ENCODE data around the gene SF3B2. TPM values are rescaled to one million over a fixed set of nuclear protein-coding genes. Genes with fewer than 3 reads are reported as not detected.

SF3B2 gene
- total RNA-seq, 1 experiment from 2014 or later: 194 TPM

DNA sequence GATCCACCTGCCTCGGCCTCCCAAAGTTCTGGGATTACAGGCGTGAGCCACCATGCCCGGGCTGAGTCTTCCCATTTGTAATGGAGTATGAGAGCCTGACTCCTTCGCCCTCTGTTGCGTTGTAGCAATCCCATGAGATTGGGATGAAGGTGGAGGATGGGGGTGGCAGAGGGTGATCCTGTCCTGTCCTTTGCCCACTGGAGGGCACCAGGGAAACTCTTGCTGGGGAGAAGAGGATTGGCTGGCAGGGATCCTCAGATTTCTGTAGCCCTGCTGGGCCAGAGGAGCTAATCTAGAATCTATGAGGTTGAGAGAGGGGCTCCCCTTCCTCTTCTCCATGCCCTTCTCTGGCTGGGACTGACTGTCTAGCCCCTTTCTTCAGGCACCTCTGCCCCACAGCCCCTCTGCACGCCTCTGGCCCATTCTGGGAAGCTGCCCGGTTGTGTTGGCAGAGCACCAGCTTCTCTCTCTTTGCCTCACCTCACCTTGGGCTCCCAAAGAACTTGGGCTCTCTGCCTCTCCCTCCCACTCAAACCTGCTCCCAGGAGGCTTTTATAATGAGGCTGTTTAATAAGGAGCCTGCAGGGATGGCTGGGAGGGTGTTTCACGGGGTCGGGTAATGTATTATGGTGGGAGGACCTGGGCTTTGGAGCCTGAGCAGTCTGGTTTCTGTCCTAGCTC lies 16.4 kb upstream of the SF3B2 start:
- Histone ChIP-seq H3K4me3 (ENCODE audit: insufficient read depth, low read depth, low read length) (no peak overlapping the region), H3K27me3 (ENCODE audit: control insufficient read depth, insufficient read depth, low read length) (no peaks in the 10 kb centered on the region), H3K36me3 (replicated peaks; ENCODE audit: control insufficient read depth, insufficient read depth, low read length) (no peaks in the 10 kb centered on the region)
- peak; percentile 51 for DNase-seq

DNA sequence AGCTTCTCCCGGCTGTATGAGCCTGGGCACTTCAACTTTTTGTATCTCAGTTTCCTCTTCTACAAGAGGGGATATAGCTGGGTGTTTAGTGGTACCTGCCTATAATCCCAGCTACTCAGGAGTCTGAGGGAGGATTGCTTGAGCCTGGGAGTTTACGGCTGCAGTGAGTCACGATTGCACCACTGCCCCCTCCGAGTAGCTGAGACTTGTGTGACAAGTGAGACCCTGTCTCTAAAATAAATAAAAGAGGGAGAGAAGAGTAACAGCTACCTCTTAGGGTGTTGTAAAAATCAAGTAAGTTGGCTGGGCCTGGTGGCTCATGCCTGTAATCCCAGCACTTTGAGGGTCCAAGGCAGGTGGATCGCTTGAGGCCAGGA lies 15.8 kb upstream of the SF3B2 start:
- no peak for DNase-seq
- H3K36me3 ChIP-seq (replicated peaks; ENCODE audit: control insufficient read depth, insufficient read depth, low read length): no peaks in the 10 kb centered on the region

DNA sequence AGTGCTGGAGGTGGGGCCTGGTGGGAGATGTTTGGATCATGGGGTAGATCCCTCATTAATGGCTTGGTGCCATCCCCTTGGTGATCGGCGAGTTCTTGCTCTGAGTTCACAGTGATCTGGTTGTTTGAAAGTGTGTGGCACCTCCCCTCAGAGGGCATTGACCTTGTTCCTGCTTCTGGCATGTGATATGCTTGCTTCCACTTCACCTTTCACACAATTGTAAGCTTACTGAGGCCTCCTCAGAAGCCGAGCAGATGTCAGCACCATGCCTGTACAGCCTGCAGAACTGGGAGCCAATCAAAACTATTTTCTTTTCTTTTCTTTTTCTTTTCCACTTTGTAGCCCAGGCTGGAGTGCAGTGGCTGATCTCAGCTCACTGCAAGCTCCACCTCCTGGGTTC lies 14.8 kb upstream of the SF3B2 start:
- no peak for DNase-seq
- no peaks in the 10 kb centered on the region for H3K27me3 ChIP-seq (ENCODE audit: control insufficient read depth, insufficient read depth, low read length)
- no peaks in the 10 kb centered on the region for H3K36me3 ChIP-seq (replicated peaks; ENCODE audit: control insufficient read depth, insufficient read depth, low read length)
- H3K4me3 ChIP-seq (ENCODE audit: insufficient read depth, low read depth, low read length): no peak overlapping the region

More for the DNA sequence above, 15.8 kb upstream of the SF3B2 start:
- Histone ChIP-seq H3K4me3 (ENCODE audit: insufficient read depth, low read depth, low read length) (no peak overlapping the region), H3K27me3 (ENCODE audit: control insufficient read depth, insufficient read depth, low read length) (no peaks in the 10 kb centered on the region)

DNA sequence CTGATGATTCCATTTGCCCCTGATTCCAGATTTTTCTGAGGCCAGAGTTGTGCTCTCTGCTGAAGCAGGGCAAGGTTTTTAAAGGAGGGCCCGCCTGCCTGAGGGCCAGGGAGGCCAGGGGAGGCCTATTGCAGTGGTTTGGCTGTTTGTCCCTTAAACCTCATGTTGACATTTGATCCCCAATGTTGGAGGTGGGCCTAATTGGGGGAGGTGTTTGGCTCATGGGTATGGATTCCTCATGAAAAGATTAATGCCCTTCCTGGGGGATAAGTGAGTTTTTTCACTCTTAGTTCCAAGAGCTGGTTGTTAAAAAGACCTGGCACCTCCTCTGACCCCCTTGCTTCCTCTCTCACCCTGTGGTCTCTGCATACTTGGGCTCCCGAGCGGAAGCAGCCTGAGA lies 12.4 kb upstream of the SF3B2 start:
- DNase-seq: no peak
- H3K27me3 ChIP-seq (ENCODE audit: control insufficient read depth, insufficient read depth, low read length): no peaks in the 10 kb centered on the region
- no peaks in the 10 kb centered on the region; the same call in 1 of the 2 replicates for H3K36me3 ChIP-seq (replicated peaks; ENCODE audit: control insufficient read depth, insufficient read depth, low read length)
- no peak overlapping the region for H3K4me3 ChIP-seq (ENCODE audit: insufficient read depth, low read depth, low read length)

DNA sequence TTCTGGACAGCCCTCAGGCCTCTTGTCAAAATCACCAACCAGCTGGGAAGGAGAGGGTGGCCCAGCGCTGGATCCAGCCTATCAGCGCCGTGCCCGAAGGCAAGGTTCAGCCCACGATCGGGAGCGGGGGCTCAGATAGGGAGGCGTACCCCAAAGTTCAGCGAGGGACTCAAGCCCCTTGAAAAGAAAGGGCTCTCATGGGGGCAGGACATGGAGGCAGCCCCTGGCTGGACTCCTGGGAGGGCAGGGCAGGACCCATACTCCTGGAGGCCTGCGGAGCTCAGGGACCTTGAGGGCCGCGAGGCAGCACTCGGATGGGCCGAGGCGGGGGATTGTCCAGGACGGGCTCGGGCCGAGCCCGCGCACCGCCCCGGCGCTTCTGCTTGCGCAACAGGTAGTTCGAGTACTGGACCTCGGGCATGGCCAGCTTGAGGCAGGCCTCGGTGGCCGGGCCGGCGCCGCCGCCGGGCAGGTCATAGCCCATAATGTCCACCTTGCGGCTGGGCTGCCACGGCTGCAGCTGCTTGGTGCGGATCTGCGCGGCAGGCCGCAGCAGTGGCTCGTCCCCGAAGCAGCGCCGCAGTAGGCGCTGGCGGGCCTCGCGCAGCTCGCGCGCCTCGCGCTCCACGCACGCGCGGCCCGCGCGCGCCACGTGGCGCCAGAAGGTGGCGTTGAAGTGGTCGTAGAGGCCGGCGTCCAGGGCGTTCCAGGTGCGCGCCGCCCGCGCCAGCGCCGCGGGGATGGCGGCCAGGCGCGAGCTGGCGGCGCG lies 9.8 kb upstream of the SF3B2 start:
- peak; percentile 37 for DNase-seq
- H3K36me3 ChIP-seq (replicated peaks; ENCODE audit: control insufficient read depth, insufficient read depth, low read length): no peaks in the 10 kb centered on the region; the same call in 1 of the 2 replicates
- H3K4me3 ChIP-seq (ENCODE audit: insufficient read depth, low read depth, low read length): no peak overlapping the region
- no peaks in the 10 kb centered on the region for H3K27me3 ChIP-seq (ENCODE audit: control insufficient read depth, insufficient read depth, low read length)

DNA sequence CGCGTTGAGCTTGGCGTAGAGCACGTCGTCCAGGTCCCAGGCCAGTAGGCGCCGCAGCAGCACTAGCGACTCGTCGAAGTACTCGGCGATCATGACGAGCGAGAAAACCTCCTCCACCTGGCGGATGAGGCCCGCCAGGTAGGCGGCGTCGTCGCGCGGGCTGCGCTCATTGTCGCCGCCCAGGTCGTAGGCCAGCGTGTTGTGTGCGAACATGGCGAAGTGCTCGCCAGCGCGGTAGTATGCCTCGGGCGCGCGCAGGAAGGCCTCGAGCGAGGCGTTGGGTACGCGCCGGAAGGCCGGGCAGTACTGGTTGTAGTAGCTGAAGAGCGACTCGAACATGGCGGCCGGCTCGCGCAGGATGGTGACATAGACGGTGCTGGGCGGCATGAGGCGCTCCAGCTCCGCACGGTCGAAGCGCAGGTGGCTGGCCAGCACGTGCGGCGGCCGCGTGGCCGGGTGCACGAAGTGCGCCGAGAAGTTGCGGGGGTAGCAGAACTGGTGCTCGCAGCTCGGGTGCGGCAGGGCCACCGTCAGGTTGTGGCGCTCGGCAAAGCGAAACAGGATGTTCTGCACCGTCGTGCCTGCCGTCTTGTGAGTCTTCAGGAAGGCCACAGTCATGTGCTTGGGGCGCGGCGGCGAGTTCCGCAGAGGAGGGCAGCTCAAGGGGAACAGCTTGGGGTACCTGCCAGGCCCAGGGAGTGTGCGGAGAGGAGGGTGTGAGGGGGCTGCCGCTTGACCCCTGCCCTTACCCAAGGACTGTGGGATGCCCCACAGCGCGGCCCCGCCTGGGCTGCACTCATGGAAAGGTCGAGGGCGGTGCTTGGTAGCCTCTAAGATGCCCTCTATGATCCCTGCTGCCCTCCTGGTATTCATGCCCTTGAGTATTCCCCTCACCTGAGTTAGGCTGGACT lies 8.9 kb upstream of the SF3B2 start:
- Histone ChIP-seq H3K27me3 (ENCODE audit: control insufficient read depth, insufficient read depth, low read length) (no peaks in the 10 kb centered on the region), H3K36me3 (replicated peaks; ENCODE audit: control insufficient read depth, insufficient read depth, low read length) (no peaks in the 10 kb centered on the region; the same call in 1 of the 2 replicates), H3K4me3 (ENCODE audit: insufficient read depth, low read depth, low read length) (no peak overlapping the region)
- peak; percentile 49 for DNase-seq

DNA sequence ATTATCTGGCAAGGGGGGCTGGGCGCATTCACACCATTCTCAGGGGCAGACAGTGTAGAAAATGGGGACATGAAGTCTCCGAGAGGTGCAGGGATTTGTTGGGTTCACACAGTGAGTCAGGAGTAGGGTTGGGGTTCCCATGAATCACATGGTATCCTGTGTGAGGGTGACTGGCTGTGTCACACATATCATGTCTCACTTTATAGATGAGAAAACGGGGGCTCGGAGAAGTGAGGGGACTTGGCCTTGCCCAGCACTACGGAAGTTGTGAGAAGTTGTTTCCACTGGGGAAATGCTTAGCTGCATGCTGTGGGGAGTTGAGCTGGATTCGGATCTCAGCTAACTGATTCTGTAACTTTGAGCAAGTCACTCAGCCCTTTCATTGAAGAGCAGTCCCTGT lies 7.4 kb upstream of the SF3B2 start:
- no peak for DNase-seq
- H3K4me3 ChIP-seq (ENCODE audit: insufficient read depth, low read depth, low read length): no peak overlapping the region
- H3K27me3 ChIP-seq (ENCODE audit: control insufficient read depth, insufficient read depth, low read length): no peaks in the 10 kb centered on the region
- H3K36me3 ChIP-seq (replicated peaks; ENCODE audit: control insufficient read depth, insufficient read depth, low read length): no peaks in the 10 kb centered on the region; the same call in 1 of the 2 replicates

DNA sequence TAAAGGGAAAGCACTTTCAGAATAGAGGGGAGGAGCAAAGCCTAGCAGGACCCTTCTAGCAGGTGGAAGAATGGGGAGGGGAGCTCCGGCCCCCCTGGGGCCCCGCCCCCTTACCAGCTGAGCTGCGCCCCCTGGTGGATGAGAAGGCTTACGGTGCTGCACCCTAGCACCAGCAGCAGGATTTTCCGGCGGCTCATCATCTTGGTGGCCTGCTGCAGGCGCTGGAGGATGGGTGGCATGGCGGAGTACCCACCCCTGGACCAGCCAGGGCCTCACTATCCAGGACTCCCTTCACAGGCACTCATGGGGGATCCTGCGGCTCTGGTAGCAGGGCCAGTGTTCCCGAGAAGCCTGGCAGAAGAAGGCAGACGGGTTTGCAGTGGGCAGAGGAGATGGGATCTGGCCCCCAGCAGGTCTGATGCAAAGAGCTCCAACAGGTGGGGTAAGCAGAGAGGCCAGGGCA lies 7.0 kb upstream of the SF3B2 start:
- DNase-seq: peak; percentile 100
- Histone ChIP-seq H3K36me3 (replicated peaks; ENCODE audit: control insufficient read depth, insufficient read depth, low read length) (no peaks in the 10 kb centered on the region; the same call in 1 of the 2 replicates), H3K4me3 (ENCODE audit: insufficient read depth, low read depth, low read length) (no peak overlapping the region), H3K27me3 (ENCODE audit: control insufficient read depth, insufficient read depth, low read length) (no peaks in the 10 kb centered on the region)

DNA sequence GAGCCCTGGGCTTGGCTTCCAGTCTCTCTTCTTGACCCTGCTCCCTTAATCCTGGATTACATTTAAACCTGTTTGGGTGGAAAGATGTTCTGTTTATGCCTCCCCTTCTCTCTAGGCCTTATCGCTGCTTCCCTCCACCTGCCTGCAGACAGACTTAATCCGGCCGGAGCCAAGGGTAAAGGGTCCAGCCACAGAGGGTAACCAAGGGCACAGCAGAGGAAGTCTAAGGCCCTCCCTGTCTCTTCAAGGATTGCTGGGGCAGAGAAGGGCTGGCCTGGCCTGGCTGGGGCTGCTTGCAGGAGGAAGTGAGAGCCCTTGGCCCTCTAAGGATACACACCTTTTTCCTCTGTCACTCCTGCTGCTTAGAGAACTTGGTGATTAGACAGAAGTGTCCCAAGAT lies 5.3 kb upstream of the SF3B2 start:
- Histone ChIP-seq H3K27me3 (ENCODE audit: control insufficient read depth, insufficient read depth, low read length) (no peaks in the 10 kb centered on the region), H3K4me3 (ENCODE audit: insufficient read depth, low read depth, low read length) (no peak overlapping the region), H3K36me3 (replicated peaks; ENCODE audit: control insufficient read depth, insufficient read depth, low read length) (no peaks in the 10 kb centered on the region; the same call in 1 of the 2 replicates)
- no peak for DNase-seq

DNA sequence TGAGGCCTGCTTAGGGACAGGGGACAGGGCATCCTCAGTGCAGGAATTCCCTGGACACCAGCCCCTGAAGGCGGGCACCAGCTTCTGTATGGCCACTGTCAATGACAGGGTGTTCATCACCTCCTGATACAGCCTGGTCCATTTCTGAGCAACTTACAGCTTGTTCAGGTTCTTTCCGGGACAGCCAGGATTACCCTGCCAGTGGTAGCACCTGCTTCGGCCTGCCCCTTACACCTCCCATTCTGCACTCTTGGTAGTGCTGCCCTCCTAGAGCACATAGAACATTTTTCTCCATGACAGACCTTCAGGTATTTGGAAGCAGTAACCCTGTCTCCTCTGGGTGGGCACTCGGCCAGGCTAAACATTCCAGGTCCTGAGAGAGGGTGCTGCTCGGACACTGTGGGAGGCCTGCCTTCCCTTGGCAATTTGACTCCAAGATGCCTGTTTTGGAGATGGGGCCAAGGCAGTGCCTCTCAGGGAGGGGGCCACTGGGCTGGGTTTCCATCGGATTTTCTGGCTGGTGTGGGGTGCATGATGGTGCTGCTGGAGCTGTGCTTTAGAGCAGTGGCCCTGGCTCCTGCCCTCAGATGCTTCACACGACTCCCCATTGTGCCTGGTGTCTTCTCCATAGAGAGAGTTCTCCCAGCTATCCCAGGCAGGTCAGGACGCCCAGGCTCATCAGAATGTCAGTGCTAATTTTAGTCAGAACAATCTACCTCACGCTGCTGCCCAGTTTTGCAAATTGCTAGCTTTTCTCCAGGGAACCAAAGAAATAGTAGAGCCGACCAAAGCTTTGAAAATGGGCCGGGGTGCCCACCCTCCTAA lies 4.4 kb upstream of the SF3B2 start:
- H3K4me3 ChIP-seq (ENCODE audit: insufficient read depth, low read depth, low read length): peak overlapping the region; percentile 64; the same call in 1 of the 2 replicates
- peak; percentile 34 for DNase-seq
- no peaks in the 10 kb centered on the region; the same call in 1 of the 2 replicates for H3K36me3 ChIP-seq (replicated peaks; ENCODE audit: control insufficient read depth, insufficient read depth, low read length)
- H3K27me3 ChIP-seq (ENCODE audit: control insufficient read depth, insufficient read depth, low read length): no peaks in the 10 kb centered on the region

DNA sequence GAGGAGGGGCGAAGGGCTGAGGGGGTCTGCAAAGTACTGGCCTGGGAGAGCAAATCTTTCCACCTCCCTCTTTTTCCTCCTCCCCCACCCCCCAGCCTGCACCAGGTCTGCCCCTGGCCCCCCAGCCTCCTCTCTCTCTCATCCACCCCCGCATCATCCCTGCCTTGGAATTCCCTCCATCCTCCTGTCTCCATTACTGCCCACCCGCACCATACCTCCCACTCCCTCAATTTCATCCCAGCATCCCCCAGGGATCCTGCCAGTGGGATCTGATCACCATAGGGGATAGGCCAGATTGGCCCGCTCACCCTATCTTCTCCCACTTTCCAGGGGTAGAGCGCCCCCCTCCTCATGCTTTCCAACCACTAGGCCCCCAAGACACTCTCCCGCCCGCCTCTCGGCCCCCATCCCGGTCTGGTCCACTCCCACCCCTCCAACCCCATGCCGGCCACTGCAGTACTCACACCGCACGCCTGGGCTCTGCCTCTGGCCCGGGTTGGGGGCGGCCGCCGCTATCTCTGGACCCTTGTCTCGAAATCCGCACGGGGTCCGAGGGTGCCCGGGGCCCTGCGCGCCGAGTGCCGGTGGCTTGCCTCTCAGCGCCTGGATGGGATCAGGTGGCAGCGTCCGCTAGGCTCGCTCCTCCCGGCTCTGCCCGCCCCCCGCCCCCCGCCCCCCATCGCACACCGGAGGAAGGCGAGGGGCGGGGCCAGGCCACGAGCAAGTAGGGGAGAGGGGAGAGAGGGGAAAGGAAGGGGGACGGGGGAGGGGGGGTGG lies 3.4 kb upstream of the SF3B2 start, which contains the start of gene GAL3ST3:
Gene GAL3ST3, minus strand, starts transcription at position 615 of the 777 bp plus-strand sequence. CDS start 3,746 bp downstream, outside the sequence.
- peak; percentile 98 for DNase-seq
- H3K4me3 ChIP-seq (ENCODE audit: insufficient read depth, low read depth, low read length): peak within 1 kb of the TSS; percentile 64
- H3K27me3 ChIP-seq (ENCODE audit: control insufficient read depth, insufficient read depth, low read length): no peaks in the 10 kb centered on the region
- no peaks in the 10 kb centered on the region; the same call in 1 of the 2 replicates for H3K36me3 ChIP-seq (replicated peaks; ENCODE audit: control insufficient read depth, insufficient read depth, low read length)

DNA sequence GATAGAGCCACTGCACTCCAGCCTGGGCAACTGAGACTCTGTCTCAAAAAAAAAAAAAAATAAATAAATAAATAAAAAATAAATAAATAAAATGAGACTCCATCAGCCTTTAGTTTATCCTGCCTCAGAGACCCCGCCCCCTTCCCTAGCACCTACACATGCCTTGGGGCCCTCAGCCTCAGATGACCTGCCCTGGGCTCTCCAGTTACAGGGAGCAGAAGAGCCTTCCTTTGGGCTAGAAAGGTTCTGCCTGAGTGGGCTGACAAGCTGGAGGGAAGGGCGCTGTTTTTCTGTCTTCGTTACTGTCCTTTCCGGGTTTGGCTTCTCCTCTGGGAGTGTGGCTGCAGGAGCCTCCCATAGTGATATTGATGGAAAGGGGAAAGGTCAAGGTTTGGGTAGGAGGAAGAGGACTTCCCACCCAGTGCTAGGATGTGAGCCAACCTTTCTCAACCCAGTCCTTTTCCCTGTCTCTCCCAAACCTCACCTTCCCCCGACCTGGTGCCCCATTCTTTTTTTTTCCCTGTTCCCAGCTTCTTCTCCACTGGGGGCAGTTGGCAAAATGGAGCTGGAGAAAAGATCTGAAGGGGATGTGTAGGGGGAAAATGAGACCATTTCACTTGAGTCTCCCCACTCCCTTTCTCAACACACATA lies 1.5 kb upstream of the SF3B2 start:
- peak; percentile 61 for DNase-seq
- Histone ChIP-seq H3K4me3 (ENCODE audit: insufficient read depth, low read depth, low read length) (no peak overlapping the region; the same call in 1 of the 2 replicates), H3K27me3 (ENCODE audit: control insufficient read depth, insufficient read depth, low read length) (no peaks in the 10 kb centered on the region), H3K36me3 (replicated peaks; ENCODE audit: control insufficient read depth, insufficient read depth, low read length) (peaks cover 12% of the 10 kb centered on the region)

All from H7 (cell line).